H1 (cell line): ENCODE data around the gene LTC4S. TPM values are rescaled to one million over a fixed set of nuclear protein-coding genes. Genes with fewer than 3 reads are reported as not detected.

Source experiments
- CTCF ChIA-PET: fragments of 300-600 bp; sonication (Branson Sonifier 250); formaldehyde crosslinking; loops from one replicate; lab custom pipeline; 2021; ENCODE audit not compliant: partially characterized antibody; lab: Charles Lee
- POLR2A ChIA-PET: fragments of 300-600 bp; sonication (Branson Sonifier 250); formaldehyde crosslinking; loops from one replicate; lab custom pipeline; 2021; ENCODE audit warnings: inconsistent platforms; ENCODE audit not compliant: partially characterized antibody; lab: Charles Lee
- DNase-seq, 2 experiments: peaks; one replicate each; pipeline versions ENCODE4 v3.0.0 to v3.0.0-alpha.2; 2010 to 2022; ENCODE audit warnings: low spot score in 2 of 2, low read depth in 1 of 2, mixed read lengths in 1 of 2
- FAIRE-seq: peaks from 2 replicates; lab custom pipeline; 2011; peaks lifted over from hg19 to GRCh38; lab: Jason Lieb, UNC
- H2AFZ ChIP-seq: 2 replicates; pipeline ENCODE4 v1.8.1; 2012; ENCODE audit warnings: low read length, inconsistent platforms
- H2AK5ac ChIP-seq: 2 replicates; pipeline ENCODE4 v1.6.1; 2013; ENCODE audit warnings: low read depth, low read length
- H2BK120ac ChIP-seq: replicated peaks from 2 replicates; pipeline ENCODE3; 2013; ENCODE audit warnings: low read depth, low read length, inconsistent platforms
- H2BK12ac ChIP-seq: 2 replicates; pipeline ENCODE4 v1.6.1; 2013; ENCODE audit warnings: low read depth, low read length
- H2BK15ac ChIP-seq: 2 replicates; pipeline ENCODE4 v1.6.1; 2013; ENCODE audit warnings: low read length
- H2BK20ac ChIP-seq: 2 replicates; pipeline ENCODE4 v1.6.1; 2013; ENCODE audit warnings: low read length
- H2BK5ac ChIP-seq: 2 replicates; pipeline ENCODE4 v1.6.1; 2013; ENCODE audit warnings: low read depth, low read length
- H3K14ac ChIP-seq: 2 replicates; pipeline ENCODE4 v1.6.1; 2013; ENCODE audit warnings: inconsistent platforms; ENCODE audit not compliant: insufficient read length
- H3K18ac ChIP-seq: 2 replicates; pipeline ENCODE4 v1.6.1; 2013; ENCODE audit warnings: low read length; ENCODE audit errors: extremely low read depth
- H3K23ac ChIP-seq: 2 replicates; pipeline ENCODE4 v1.6.1; 2013; ENCODE audit warnings: inconsistent platforms; ENCODE audit not compliant: insufficient read length
- H3K23me2 ChIP-seq: 2 replicates; pipeline ENCODE4 v1.6.1; 2013; ENCODE audit warnings: low read depth, low read length
- H3K27ac ChIP-seq: 2 replicates; pipeline ENCODE4 v1.6.1; 2011; ENCODE audit warnings: low read depth, low read length, inconsistent platforms
- H3K27me3 ChIP-seq, 4 experiments: replicated peaks in 1 of 4; 1 replicate in 1 of 4; 2 replicates in 3 of 4; pipeline versions ENCODE4 v1.6.1 to v1.8.1; 2011 to 2013; ENCODE audit warnings: low read length in 3 of 4, mild to moderate bottlenecking in 3 of 4, inconsistent platforms in 2 of 4, mixed read lengths in 2 of 4, moderate library complexity in 1 of 4; ENCODE audit not compliant: control insufficient read depth in 3 of 4, insufficient read depth in 3 of 4; ENCODE audit errors: extremely low read depth in 1 of 4
- H3K36me3 ChIP-seq, 4 experiments: 2 replicates each; pipeline versions ENCODE4 v1.6.1 to v1.8.1; 2011 to 2013; ENCODE audit warnings: mild to moderate bottlenecking in 4 of 4, low read length in 3 of 4, moderate library complexity in 2 of 4, control low read depth in 1 of 4, inconsistent platforms in 1 of 4; ENCODE audit not compliant: insufficient read depth in 4 of 4, control insufficient read depth in 2 of 4
- H3K4ac ChIP-seq: replicated peaks from 2 replicates; pipeline ENCODE3; 2013; ENCODE audit warnings: low read length, low read depth, mixed read lengths, inconsistent platforms; ENCODE audit not compliant: insufficient read length
- H3K4me1 ChIP-seq, 4 experiments: replicated peaks in 1 of 4; 1 replicate in 1 of 4; 2 replicates in 3 of 4; pipeline versions ENCODE4 v1.6.1 to v1.8.1; 2011 to 2013; ENCODE audit warnings: low read length in 3 of 4, inconsistent platforms in 2 of 4, mixed read lengths in 1 of 4; ENCODE audit not compliant: insufficient read depth in 4 of 4, control insufficient read depth in 3 of 4
- H3K4me2 ChIP-seq, 2 experiments: 2 replicates each; pipeline versions ENCODE4 v1.6.1 to v1.8.1; 2011 to 2013; ENCODE audit warnings: low read depth in 2 of 2, low read length in 2 of 2, control low read depth in 1 of 2, inconsistent platforms in 1 of 2, mild to moderate bottlenecking in 1 of 2; ENCODE audit not compliant: insufficient read depth in 1 of 2
- H3K4me3 ChIP-seq, 4 experiments: fragments of 200-600, 300-600 bp in 1 of 4; sonication (generic), shearing (Covaris generic), sonication (Bioruptor Twin) in 1 of 4; 2 replicates each; pipeline versions ENCODE4 v1.5.1 to v1.8.1; 2011 to 2016; ENCODE audit warnings: low read length in 4 of 4, low read depth in 3 of 4, control low read depth in 2 of 4, inconsistent platforms in 2 of 4, mild to moderate bottlenecking in 2 of 4, mixed read lengths in 1 of 4, moderate library complexity in 1 of 4; ENCODE audit not compliant: insufficient read depth in 2 of 4; ENCODE audit errors: extremely low read depth in 1 of 4
- H3K56ac ChIP-seq: replicated peaks from 2 replicates; pipeline ENCODE3; 2013; ENCODE audit warnings: low read depth, mild to moderate bottlenecking, mixed read lengths, low read length, inconsistent platforms; ENCODE audit not compliant: insufficient read length
- H3K79me1 ChIP-seq: 2 replicates; pipeline ENCODE4 v1.6.1; 2013; ENCODE audit warnings: low read depth, low read length, control low read depth
- H3K79me2 ChIP-seq, 2 experiments: 2 replicates each; pipeline versions ENCODE4 v1.6.1 to v1.8.1; 2012 to 2013; ENCODE audit warnings: low read length in 2 of 2, mild to moderate bottlenecking in 2 of 2, inconsistent platforms in 1 of 2; ENCODE audit not compliant: insufficient read depth in 2 of 2, control insufficient read depth in 1 of 2
- H3K9ac ChIP-seq, 4 experiments: replicated peaks in 1 of 4; 1 replicate in 1 of 4; 2 replicates in 3 of 4; pipeline versions ENCODE4 v1.6.1 to v1.8.1; 2011 to 2013; ENCODE audit warnings: low read depth in 3 of 4, low read length in 3 of 4, control low read depth in 2 of 4, mild to moderate bottlenecking in 2 of 4, moderate library complexity in 2 of 4, inconsistent platforms in 1 of 4; ENCODE audit errors: extremely low read depth in 1 of 4
- H3K9me3 ChIP-seq, 2 experiments: 2 replicates each; pipeline versions ENCODE4 v1.6.1 to v1.8.1; 2012 to 2013; ENCODE audit warnings: mild to moderate bottlenecking in 2 of 2, moderate library complexity in 2 of 2, control low read depth in 1 of 2, inconsistent platforms in 1 of 2, low read depth in 1 of 2, low read length in 1 of 2, mixed read lengths in 1 of 2; ENCODE audit not compliant: insufficient read depth in 2 of 2
- H4K20me1 ChIP-seq, 2 experiments: replicated peaks in 1 of 2; 2 replicates each; pipeline versions ENCODE3 to v1.8.1; 2011 to 2013; ENCODE audit warnings: inconsistent platforms in 2 of 2, low read length in 2 of 2, mild to moderate bottlenecking in 1 of 2; ENCODE audit not compliant: insufficient read depth in 2 of 2, control insufficient read depth in 1 of 2
- H4K5ac ChIP-seq: 2 replicates; pipeline ENCODE4 v1.6.1; 2013; ENCODE audit warnings: low read length, low read depth, mixed read lengths, inconsistent platforms; ENCODE audit not compliant: insufficient read length
- H4K8ac ChIP-seq: 2 replicates; pipeline ENCODE4 v1.8.0; 2013; ENCODE audit warnings: mild to moderate bottlenecking, moderate library complexity, low read length, inconsistent platforms; ENCODE audit not compliant: insufficient read depth; ENCODE audit errors: extremely low read depth
- H4K91ac ChIP-seq: replicated peaks from 2 replicates; pipeline ENCODE3; 2013; ENCODE audit warnings: low read length, mixed read lengths, inconsistent platforms; ENCODE audit not compliant: insufficient read length
- FOSL1 ChIP-seq: IDR thresholded peaks from 2 replicates; pipeline ENCODE4 v1.6.1; 2011; ENCODE audit warnings: mild to moderate bottlenecking, low read depth, low read length, moderate library complexity; ENCODE audit not compliant: insufficient read depth
- POLR2AphosphoS5 ChIP-seq: IDR thresholded peaks from 2 replicates; pipeline ENCODE4 v1.6.1; 2011; ENCODE audit warnings: low read depth, low read length
- RBBP5 ChIP-seq: IDR thresholded peaks from 2 replicates; pipeline ENCODE4 v1.7.1; 2012; ENCODE audit warnings: low read depth, mild to moderate bottlenecking, inconsistent platforms, low read length, moderate library complexity, borderline replicate concordance
- WGBS, 2 experiments: shearing (Covaris generic) in 1 of 2; methylation state at CpG; one replicate each; pipeline versions ENCODE4 v1.1.6 to v1.1.7; 2013 to 2015; ENCODE audit warnings: low lambda C conversion rate in 2 of 2, mixed read lengths in 2 of 2, inconsistent platforms in 1 of 2, low coverage in 1 of 2, missing lambda C conversion rate in 1 of 2; ENCODE audit not compliant: insufficient replicate concordance in 2 of 2, insufficient coverage in 1 of 2, insufficient read length in 1 of 2; ENCODE audit errors: extremely low coverage in 1 of 2, missing lambda C conversion rate in 1 of 2; 5-methylcytosine and 5-hydroxymethylcytosine counted together
- polyA plus RNA-seq, 7 experiments: library from polyadenylated mRNA; depleted of rRNA in 3 of 7; stranded (reverse) in 5 of 7; unstranded in 2 of 7; fragments of >200 nt in 5 of 7; fragments of 200-250 nt in 2 of 7; gene quantifications; 1 replicate in 5 of 7; 2 replicates in 1 of 7; 4 replicates in 1 of 7; pipeline versions ENCODE4 v1.2.1 to v1.2.3, GENCODE V29; 2011 to 2013; ENCODE audit warnings: missing spikeins in 2 of 7, mixed read lengths in 2 of 7
- total RNA-seq: library from RNA; stranded (reverse); fragmentation: NEBNext Ultra II Directional; extraction: Animal tissue kit (Norgen Biotek cat#: 25700); gene quantifications from 2 replicates; pipeline ENCODE4 v1.2.1, GENCODE V29; 2021

The LTC4S gene
- total and polyA plus RNA-seq, 2 of the 8 experiments (the other 6 are each of a cell fraction or from before 2014, with no cell fraction given), result 2.2 to 3.7 TPM

DNA sequence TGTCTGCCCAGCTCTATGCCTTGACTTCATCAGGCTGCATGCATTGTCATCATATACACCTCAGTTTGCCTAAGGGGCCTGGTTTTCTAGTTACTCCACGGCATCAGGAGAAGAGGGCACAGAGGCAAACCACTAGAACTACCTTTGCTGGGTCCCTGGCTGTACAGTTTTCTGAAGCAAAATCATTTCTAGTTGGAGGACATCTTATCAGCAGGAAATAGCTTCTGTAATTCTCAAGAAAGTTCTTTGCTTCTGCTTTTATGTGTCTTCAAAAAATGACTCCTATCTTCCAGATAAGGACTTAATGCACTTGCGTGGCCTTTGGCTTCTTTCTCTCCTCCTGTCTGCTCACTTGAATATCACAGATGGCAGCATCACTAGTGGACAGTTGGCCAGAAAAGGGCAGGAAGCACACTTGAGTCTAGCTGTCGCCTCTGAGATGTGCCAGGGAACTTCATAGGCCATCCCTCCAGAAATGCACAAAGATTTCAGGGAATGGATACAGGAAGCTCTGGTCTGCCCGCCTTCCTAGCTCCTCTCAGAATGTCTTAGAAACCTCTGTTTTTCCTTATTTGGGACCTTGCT is 22.4 kb upstream of the LTC4S start:
- Histone ChIP-seq H4K8ac (no peak overlapping the region), H3K27me3 (no peaks in the 10 kb centered on the region), H2BK120ac (no peak overlapping the region), H3K79me2 (peaks cover 0 to 18% of the 10 kb centered on the region in 2 experiments; a peak in 2 of 4 replicates), H3K4me3 (no peak overlapping the region), H2BK20ac (no peak overlapping the region), H4K5ac (no peak overlapping the region), H2BK15ac (no peak overlapping the region), H3K79me1 (peaks cover 4% of the 10 kb centered on the region), H3K23me2 (no peaks in the 10 kb centered on the region), H3K27ac (no peak overlapping the region), H3K14ac (no peak overlapping the region), H3K4me2 (no peak overlapping the region), H3K18ac (no peak overlapping the region), H3K56ac (no peak overlapping the region)
- 93% methylated on average over 4 of the region's 4 CpGs; no CpG with 5 or more reads in 1 of the 2 experiments for WGBS, 2 experiments
- CTCF ChIA-PET, result interaction anchor here (1.2 to 3.4 kb wide), 4 partner anchors 9 to 31 kb away, joined by 3 to 19 read pairs (median 5); partner anchors contain the start of gene LTC4S
- DNase-seq, result no peak
- no peak for FAIRE-seq
- no peak for TF ChIP-seq POLR2AphosphoS5
- TF ChIP-seq RBBP5, result no peak
- no peak for TF ChIP-seq FOSL1
- TF ChIP-seq, all 59 proteins: peak for 0
- POLR2A ChIA-PET, result interaction anchor here (1.9 kb wide), 1 partner anchor 10 kb away, joined by 6 read pairs; no protein-coding TSS in a partner anchor
- Histone ChIP-seq H3K4ac (no peak overlapping the region), H2BK5ac (no peak overlapping the region), H3K9ac (no peak overlapping the region), H3K23ac (no peak overlapping the region), H3K36me3 (peaks cover 23 to 75% (median 55%) of the 10 kb centered on the region in 4 experiments), H2BK12ac (no peak overlapping the region), H3K4me1 (0 out of 7 replicates have a peak, but pooled peaks cover 0 to 2% (median 0%) of the 10 kb centered on the region in 4 experiments), H4K91ac (no peak overlapping the region), H3K9me3 (no peaks in the 10 kb centered on the region), H4K20me1 (peaks cover 2 to 15% of the 10 kb centered on the region in 2 experiments), H2AK5ac (no peak overlapping the region), H2AFZ (no peak overlapping the region)
